ENCODE results near the gene UBE2U. TPM values are rescaled to one million over a fixed set of nuclear protein-coding genes. Genes with fewer than 3 reads are reported as not detected.

UBE2U gene
- polyA plus RNA-seq, 1 donor (not counting 4 experiments of a cell fraction or from before 2014, with no cell fraction given): not detected

- DNase-seq (ENCODE audit: low read depth, low spot score) (no peak), FAIRE-seq (no peak)
- H3K36me3 ChIP-seq (ENCODE audit: control insufficient read depth in 2 of 2, extremely low read depth in 1 of 2, insufficient read depth in 2 of 2, low read length in 2 of 2): no peaks in the 10 kb centered on the region
- TF ChIP-seq CTCF (optimal IDR thresholded peaks at IDR 0.05 in 1 of 3, IDR thresholded peaks at IDR 0.05 in 1 of 3, conservative IDR thresholded peaks at IDR 0.05 in 1 of 3; ENCODE audit: extremely low read depth in 1 of 3, insufficient read depth in 2 of 3, low read length in 3 of 3) (no peak), EZH2 (IDR thresholded peaks at IDR 0.05; ENCODE audit: low read length) (no peak)
- H3K4me2 ChIP-seq (ENCODE audit: control insufficient read depth, extremely low read depth, insufficient read depth, low read depth, low read length): no peak overlapping the region
- H3K4me3 ChIP-seq (ENCODE audit: control insufficient read depth in 2 of 3, extremely low read depth in 1 of 3, insufficient read depth in 2 of 3, low read depth in 1 of 3, low read length in 3 of 3): no peak overlapping the region
- H2AFZ ChIP-seq (ENCODE audit: control insufficient read depth, low read length): no peak overlapping the region
- H3K79me2 ChIP-seq (ENCODE audit: control insufficient read depth, insufficient read depth, low read length): no peaks in the 10 kb centered on the region
- H3K27me3 ChIP-seq (ENCODE audit: control insufficient read depth, extremely low read depth, insufficient read depth, low read length): no peaks in the 10 kb centered on the region
- no peaks in the 10 kb centered on the region for H3K9me1 ChIP-seq (ENCODE audit: control insufficient read depth, extremely low read depth, insufficient read depth, low read length)
- H3K9me3 ChIP-seq (ENCODE audit: control insufficient read depth, low read depth, low read length): no peaks in the 10 kb centered on the region
- H3K27ac ChIP-seq (ENCODE audit: control insufficient read depth, insufficient read depth, low read length): no peak overlapping the region
- H3K4me1 ChIP-seq (ENCODE audit: control insufficient read depth, extremely low read depth, insufficient read depth, low read length): peaks cover 17% of the 10 kb centered on the region
- no peak overlapping the region for H3K9ac ChIP-seq (ENCODE audit: control insufficient read depth, extremely low read depth, insufficient read depth, low read length)
- H4K20me1 ChIP-seq (ENCODE audit: control insufficient read depth, extremely low read depth, insufficient read depth, low read length): no peaks in the 10 kb centered on the region
- dilution Hi-C loops (cut with MboI; ENCODE audit: extremely low pct_ligation_motif_present, low sequenced_read_pairs): no loop called here
These were observed 61.7 kb downstream of the UBE2U start for GRCh38 chr1:64265141-64265540.

- Histone ChIP-seq H3K27me3 (ENCODE audit: control insufficient read depth, extremely low read depth, insufficient read depth, low read length) (no peaks in the 10 kb centered on the region), H4K20me1 (ENCODE audit: control insufficient read depth, extremely low read depth, insufficient read depth, low read length) (no peaks in the 10 kb centered on the region), H2AFZ (ENCODE audit: control insufficient read depth, low read length) (no peak overlapping the region), H3K9me3 (ENCODE audit: control insufficient read depth, low read depth, low read length) (no peaks in the 10 kb centered on the region), H3K9me1 (ENCODE audit: control insufficient read depth, extremely low read depth, insufficient read depth, low read length) (no peaks in the 10 kb centered on the region), H3K4me1 (ENCODE audit: control insufficient read depth, extremely low read depth, insufficient read depth, low read length) (peaks cover 17% of the 10 kb centered on the region), H3K36me3 (ENCODE audit: control insufficient read depth in 2 of 2, extremely low read depth in 1 of 2, insufficient read depth in 2 of 2, low read length in 2 of 2) (no peaks in the 10 kb centered on the region), H3K4me2 (ENCODE audit: control insufficient read depth, extremely low read depth, insufficient read depth, low read depth, low read length) (no peak overlapping the region), H3K79me2 (ENCODE audit: control insufficient read depth, insufficient read depth, low read length) (no peaks in the 10 kb centered on the region), H3K9ac (ENCODE audit: control insufficient read depth, extremely low read depth, insufficient read depth, low read length) (no peak overlapping the region), H3K27ac (ENCODE audit: control insufficient read depth, insufficient read depth, low read length) (no peak overlapping the region), H3K4me3 (ENCODE audit: control insufficient read depth in 2 of 3, extremely low read depth in 1 of 3, insufficient read depth in 2 of 3, low read depth in 1 of 3, low read length in 3 of 3) (no peak overlapping the region)
- dilution Hi-C loops (cut with MboI; ENCODE audit: extremely low pct_ligation_motif_present, low sequenced_read_pairs): no loop called here
- no peak for DNase-seq (ENCODE audit: low read depth, low spot score)
- FAIRE-seq: no peak
- TF ChIP-seq CTCF (optimal IDR thresholded peaks at IDR 0.05 in 1 of 3, IDR thresholded peaks at IDR 0.05 in 1 of 3, conservative IDR thresholded peaks at IDR 0.05 in 1 of 3; ENCODE audit: extremely low read depth in 1 of 3, insufficient read depth in 2 of 3, low read length in 3 of 3) (no peak), EZH2 (IDR thresholded peaks at IDR 0.05; ENCODE audit: low read length) (no peak)
These were observed 63.6 kb downstream of the UBE2U start for GRCh38 chr1:64266991-64267390.

Measured in keratinocyte (primary cell).